HG03097 (cell line): Measurements from ENCODE around the gene DPF3.

ENCODE experiments used
- ATAC-seq: cut with Tn5 transposase; IDR thresholded peaks from one replicate; pipeline ENCODE4 v1.9.1; 2021; ENCODE audit not compliant: unreplicated experiment, low FRiP score

DPF3 gene

GRCh38 chr14:72904840-72905561, 11.1 kb upstream of the DPF3 start:
- no peak for ATAC-seq

GRCh38 chr14:72904218-72904617, 10.3 kb upstream of the DPF3 start:
- no peak for ATAC-seq

GRCh38 chr14:72903716-72904115, 9.8 kb upstream of the DPF3 start:
- no peak for ATAC-seq

- ATAC-seq, result no peak
These were observed 9.1 kb upstream of the DPF3 start for GRCh38 chr14:72902801-72903530.

GRCh38 chr14:72901361-72901760, 7.5 kb upstream of the DPF3 start:
- no peak for ATAC-seq

- ATAC-seq, result no peak
These were observed 4.5 kb upstream of the DPF3 start for GRCh38 chr14:72898448-72898847.

- no peak for ATAC-seq
These were observed 900 bp upstream of the DPF3 start for GRCh38 chr14:72894623-72895378.

- ATAC-seq, result no peak
These were observed 372 bp upstream of the DPF3 start for GRCh38 chr14:72894323-72894622.

GRCh38 chr14:72892879-72893635, 844 bp downstream of the DPF3 start:
- ATAC-seq, result no peak

GRCh38 chr14:72892103-72892878, 1.6 kb downstream of the DPF3 start:
- no peak for ATAC-seq

GRCh38 chr14:72891666-72892102, 2.2 kb downstream of the DPF3 start:
- no peak for ATAC-seq

GRCh38 chr14:72889366-72889765, 4.5 kb downstream of the DPF3 start:
- no peak for ATAC-seq

- ATAC-seq, result no peak
These were observed 5.2 kb downstream of the DPF3 start for GRCh38 chr14:72888636-72889201.

- no peak for ATAC-seq
These were observed 5.7 kb downstream of the DPF3 start for GRCh38 chr14:72888192-72888591.

GRCh38 chr14:72887514-72887913, 6.4 kb downstream of the DPF3 start:
- ATAC-seq, result no peak

GRCh38 chr14:72884386-72884785, 9.5 kb downstream of the DPF3 start:
- no peak for ATAC-seq

GRCh38 chr14:72883961-72884360, 9.9 kb downstream of the DPF3 start:
- no peak for ATAC-seq

- no peak for ATAC-seq
These were observed 10.8 kb downstream of the DPF3 start for GRCh38 chr14:72883109-72883508.

- no peak for ATAC-seq
These were observed 11.4 kb downstream of the DPF3 start for GRCh38 chr14:72882463-72882862.

GRCh38 chr14:72882047-72882446, 11.9 kb downstream of the DPF3 start:
- no peak for ATAC-seq
